H1 (cell line): ENCODE measurements around the gene MAP6.

Experiments used
- ATF3 ChIP-seq: IDR thresholded peaks from 2 replicates; pipeline ENCODE4 v1.6.1; 2011; ENCODE audit warnings: low read depth, mild to moderate bottlenecking, low read length; ENCODE audit not compliant: insufficient read depth
- BRCA1 ChIP-seq: IDR thresholded peaks from 2 replicates; pipeline ENCODE4 v1.6.1; 2012; ENCODE audit warnings: low read depth, low read length, improper control_type of control experiment
- CBX5 ChIP-seq: fragments of 300-800, 300-1000 bp; sonication (generic); IDR thresholded peaks from 2 replicates; pipeline ENCODE4 v1.7.1; 2016; ENCODE audit warnings: antibody characterized with exemption, low read length, low read depth
- CTCF ChIP-seq, 3 experiments: IDR thresholded peaks; 1 replicate in 2 of 3; 2 replicates in 1 of 3; pipeline versions ENCODE4 v1.5.1 to v1.6.1; 2011; ENCODE audit warnings: low read length in 3 of 3, mild to moderate bottlenecking in 3 of 3, inconsistent platforms in 2 of 3, low read depth in 1 of 3, moderate library complexity in 1 of 3; ENCODE audit not compliant: insufficient read depth in 1 of 3; ENCODE audit errors: control extremely low read depth in 1 of 3
- EP300 ChIP-seq, 2 experiments: IDR thresholded peaks; 1 replicate in 1 of 2; 2 replicates in 1 of 2; pipeline ENCODE4 v1.6.1; 2011 to 2012; ENCODE audit warnings: low read depth in 2 of 2, low read length in 2 of 2, mild to moderate bottlenecking in 2 of 2, borderline replicate concordance in 1 of 2, inconsistent platforms in 1 of 2, moderate library complexity in 1 of 2
- RFX5 ChIP-seq: IDR thresholded peaks from 2 replicates; pipeline ENCODE4 v1.6.1; 2011; ENCODE audit warnings: low read depth, low read length, improper control_type of control experiment, borderline replicate concordance
- TAF1 ChIP-seq: IDR thresholded peaks from 2 replicates; pipeline ENCODE4 v1.6.1; 2011; ENCODE audit warnings: mild to moderate bottlenecking, low read depth, low read length
- ZNF274 ChIP-seq: IDR thresholded peaks from 2 replicates; pipeline ENCODE4 v1.7.0; 2012; ENCODE audit warnings: low read length, borderline replicate concordance; ENCODE audit errors: extremely low read depth

- no peak for TF ChIP-seq ZNF274
- no peak for TF ChIP-seq CTCF (IDR thresholded peaks at IDR 0.05; ENCODE audit: control extremely low read depth in 1 of 3, insufficient read depth in 1 of 3, low read depth in 1 of 3, low read length in 3 of 3)
- no peak for TF ChIP-seq CBX5
- TF ChIP-seq EP300 (IDR thresholded peaks at IDR 0.05; ENCODE audit: borderline replicate concordance in 1 of 2, low read depth in 2 of 2, low read length in 2 of 2), result no peak; a peak in 1 of 3 replicates
- TF ChIP-seq ATF3, result no peak
- no peak for TF ChIP-seq RFX5
- TF ChIP-seq TAF1, result no peak
- TF ChIP-seq BRCA1, result no peak
Observed at GRCh38 chr11:75663808-75664207, 5.0 kb downstream of the MAP6 start.
